Coronary artery (tissue), 2 donors: ENCODE measurements around the gene FOXN3.
A peak's percentile ranks its signal among the peaks of the same experiment; 100 is the strongest.

Source experiments
- DNase-seq: peaks from one replicate; pipeline ENCODE4 v3.0.0-alpha.2; 2017; ENCODE audit warnings: low spot score
- H3K27ac ChIP-seq, 2 donors: fragments of 200-600 bp; sonication (generic); one replicate each; pipeline ENCODE4 v1.5.1; 2016 to 2019
- H3K4me3 ChIP-seq: fragments of 200-600 bp; sonication (generic); 2 replicates; pipeline ENCODE4 v1.5.1; 2016; ENCODE audit warnings: mild to moderate bottlenecking, moderate library complexity
- CTCF ChIP-seq: fragments of 200-600 bp; sonication (generic); IDR thresholded peaks from one replicate; pipeline ENCODE4 v1.5.1; 2019; ENCODE audit warnings: antibody characterized with exemption

Gene FOXN3

GRCh38 chr14:89267656-89268055 is 149.4 kb downstream of the FOXN3 start:
- Histone ChIP-seq H3K4me3 (no peak overlapping the region), H3K27ac (peak overlapping the region; percentile 36 to 73)
- no peak for TF ChIP-seq CTCF
- peak; percentile 53 for DNase-seq

- H3K4me3 ChIP-seq: no peak overlapping the region
- DNase-seq: peak; percentile 52
- peak overlapping the region; percentile 36 to 73 for H3K27ac ChIP-seq
- no peak for TF ChIP-seq CTCF
Measured at GRCh38 chr14:89267163-89267562, 149.9 kb downstream of the FOXN3 start.

GRCh38 chr14:89266754-89267153 is 150.3 kb downstream of the FOXN3 start:
- TF ChIP-seq CTCF: no peak
- Histone ChIP-seq H3K4me3 (no peak overlapping the region), H3K27ac (peak overlapping the region; percentile 36 to 73)
- DNase-seq: peak; percentile 38

- TF ChIP-seq CTCF: no peak
- Histone ChIP-seq H3K27ac (peak overlapping the region in 1 of 2 donors; percentile 11), H3K4me3 (no peak overlapping the region)
- DNase-seq: peak; percentile 21
Measured at GRCh38 chr14:89265234-89265633, 151.8 kb downstream of the FOXN3 start.

- no peak overlapping the region for H3K27ac ChIP-seq
- TF ChIP-seq CTCF: no peak
- peak; percentile 26 for DNase-seq
- no peak overlapping the region for H3K4me3 ChIP-seq
Measured at GRCh38 chr14:89264196-89264800, 152.7 kb downstream of the FOXN3 start.

- Histone ChIP-seq H3K27ac (no peak overlapping the region), H3K4me3 (no peak overlapping the region)
- DNase-seq: no peak
- TF ChIP-seq CTCF: no peak
Measured at GRCh38 chr14:89262041-89262440, 155.0 kb downstream of the FOXN3 start.

- Histone ChIP-seq H3K4me3 (no peak overlapping the region), H3K27ac (no peak overlapping the region)
- TF ChIP-seq CTCF: no peak
- DNase-seq: peak; percentile 50
Measured at GRCh38 chr14:89260898-89261297, 156.1 kb downstream of the FOXN3 start.
